Right lobe of liver (tissue), 4 donors: ENCODE measurements around the gene ADCY9.

Source experiments
- POLR2A ChIP-seq: fragments of 450-650 bp; IDR thresholded peaks from one replicate; pipeline ENCODE4 v1.6.1; 2017; ENCODE audit warnings: antibody characterized with exemption, mild to moderate bottlenecking
- TF ChIP-seq, protein P1 (sequence below), 4 donors: fragments of 200-600 bp in 3 of 4; fragments of 450-650 bp in 1 of 4; IDR thresholded peaks; one replicate each; pipeline versions ENCODE4 v1.5.1 to v1.8.0; 2016 to 2022; ENCODE audit warnings: antibody characterized with exemption in 4 of 4, mild to moderate bottlenecking in 2 of 4
- donor health status: DM: no; HTN: no; CAD: no.
- donor health status: DM: no; HTN: no; CAD: no.
- donor health status: DM: no; HTN: yes; CAD: no.

DNA sequence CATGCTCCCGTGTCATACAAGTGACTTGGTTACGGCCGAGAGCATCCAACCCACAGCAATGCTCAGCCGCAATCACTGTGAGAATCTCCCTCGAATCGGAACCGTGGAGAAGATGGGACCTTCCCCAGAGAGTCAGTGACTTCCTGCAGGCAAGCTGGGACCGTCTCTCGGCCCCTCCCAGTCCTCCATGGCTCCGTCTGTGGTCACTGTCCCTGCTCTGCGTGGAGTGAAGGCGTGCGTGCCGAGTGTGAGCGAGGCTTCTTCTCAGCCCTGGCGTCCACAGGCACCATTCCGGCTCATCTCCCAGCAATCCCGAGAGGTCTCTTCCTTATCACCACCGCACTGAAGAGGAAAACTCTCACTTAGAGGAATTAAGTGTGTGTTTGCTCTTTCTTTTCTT is 113.1 kb downstream of the ADCY9 start:
- TF ChIP-seq, protein P1, sequence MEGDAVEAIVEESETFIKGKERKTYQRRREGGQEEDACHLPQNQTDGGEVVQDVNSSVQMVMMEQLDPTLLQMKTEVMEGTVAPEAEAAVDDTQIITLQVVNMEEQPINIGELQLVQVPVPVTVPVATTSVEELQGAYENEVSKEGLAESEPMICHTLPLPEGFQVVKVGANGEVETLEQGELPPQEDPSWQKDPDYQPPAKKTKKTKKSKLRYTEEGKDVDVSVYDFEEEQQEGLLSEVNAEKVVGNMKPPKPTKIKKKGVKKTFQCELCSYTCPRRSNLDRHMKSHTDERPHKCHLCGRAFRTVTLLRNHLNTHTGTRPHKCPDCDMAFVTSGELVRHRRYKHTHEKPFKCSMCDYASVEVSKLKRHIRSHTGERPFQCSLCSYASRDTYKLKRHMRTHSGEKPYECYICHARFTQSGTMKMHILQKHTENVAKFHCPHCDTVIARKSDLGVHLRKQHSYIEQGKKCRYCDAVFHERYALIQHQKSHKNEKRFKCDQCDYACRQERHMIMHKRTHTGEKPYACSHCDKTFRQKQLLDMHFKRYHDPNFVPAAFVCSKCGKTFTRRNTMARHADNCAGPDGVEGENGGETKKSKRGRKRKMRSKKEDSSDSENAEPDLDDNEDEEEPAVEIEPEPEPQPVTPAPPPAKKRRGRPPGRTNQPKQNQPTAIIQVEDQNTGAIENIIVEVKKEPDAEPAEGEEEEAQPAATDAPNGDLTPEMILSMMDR (IDR thresholded peaks at IDR 0.05), result no peak
- no peak for TF ChIP-seq POLR2A
